ENCODE measurements around the gene HADH. TPM values are rescaled to one million over a fixed set of nuclear protein-coding genes. Genes with fewer than 3 reads are reported as not detected.
A peak's percentile ranks its signal among the peaks of the same experiment; 100 is the strongest.
"Not testable (repeated sequence)": the region's sequence is repeated elsewhere in the genome, so short reads cannot be mapped to it uniquely, and the experiment has no call there.

The HADH gene
- total and polyA plus RNA-seq, 4 experiments from 2014 or later = 20.0 to 41.8 (median 27.9) TPM

DNA sequence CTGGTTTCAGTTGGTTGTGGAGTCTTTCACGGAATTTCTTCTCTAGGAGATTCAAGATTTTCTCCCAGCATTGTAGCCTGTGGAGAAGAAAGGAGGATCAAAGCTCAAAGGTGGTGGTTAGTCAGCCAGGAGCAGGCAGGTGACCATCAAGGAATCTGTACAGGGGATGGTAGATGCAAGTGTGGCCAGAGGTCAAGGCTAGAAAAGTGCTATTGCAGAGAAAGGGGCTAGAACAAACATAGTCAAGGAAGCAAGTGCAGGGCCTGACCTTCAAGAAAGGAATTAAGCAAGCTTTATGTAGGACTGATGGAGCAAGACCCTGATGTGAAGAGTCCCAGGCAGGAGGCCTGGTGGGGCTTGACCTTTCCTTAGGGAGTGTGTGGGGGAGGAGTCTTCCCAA lies 16.1 kb downstream of the HADH start:
- H3K27ac ChIP-seq (ENCODE audit: low read depth, low read length) = no peak overlapping the region
- H3K9me3 Mint-ChIP-seq = no peaks in the 10 kb centered on the region
- peaks cover 11 to 27% (median 24%) of the 10 kb centered on the region in 4 donors for H3K4me1 Mint-ChIP-seq
- no peak overlapping the region for H3K4me3 ChIP-seq (ENCODE audit: low read length in 2 of 2)
- POLR2A ChIA-PET (ENCODE audit: partially characterized antibody) = no interaction called here
- H3K27me3 Mint-ChIP-seq = no peaks in the 10 kb centered on the region
- H3K27me3 ChIP-seq (ENCODE audit: insufficient read depth, low read length) = no peaks in the 10 kb centered on the region
- CTCF ChIA-PET (ENCODE audit: partially characterized antibody) = interaction anchor here (1.0 to 1.8 kb wide), 2 partner anchors 13 to 567 kb away, joined by 3 read pairs; no protein-coding TSS in a partner anchor
- no peaks in the 10 kb centered on the region for H3K36me3 ChIP-seq (ENCODE audit: insufficient read depth, low read length)
- H3K36me3 Mint-ChIP-seq = peaks cover 1 to 13% of the 10 kb centered on the region in 2 donors
- no peaks in the 10 kb centered on the region for H3K9me3 ChIP-seq (ENCODE audit: control insufficient read depth in 1 of 2, low read length in 2 of 2)
- no peak overlapping the region for H3K4me3 Mint-ChIP-seq
- intact Hi-C loops (cut with micrococcal nuclease) = no loop called here
- peaks cover 8% of the 10 kb centered on the region for H3K4me1 ChIP-seq (ENCODE audit: insufficient read depth, low read length)
- no peak for DNase-seq
- peak overlapping the region in 1 of 7 donors; percentile 7 for H3K27ac Mint-ChIP-seq

DNA sequence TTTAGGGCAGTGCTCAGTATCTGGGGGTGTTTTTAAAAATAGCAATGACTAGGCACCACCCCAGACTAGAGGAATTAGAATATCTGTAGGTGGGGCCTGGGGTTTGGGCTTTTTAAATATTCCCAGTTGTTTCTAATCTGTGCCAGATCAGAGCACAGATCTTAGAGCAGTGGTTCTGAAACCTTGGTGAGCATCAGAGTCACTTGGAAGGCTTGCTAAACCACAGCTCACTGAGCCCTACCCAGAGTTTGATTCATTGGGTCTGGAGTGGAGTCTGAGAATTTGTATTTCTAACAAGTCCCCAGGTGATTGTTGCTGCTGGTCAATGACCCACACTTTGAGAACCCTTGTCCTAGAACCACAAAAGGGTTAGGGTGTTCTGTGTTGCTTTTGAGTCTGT lies 16.7 kb downstream of the HADH start:
- peaks cover 13 to 27% (median 23%) of the 10 kb centered on the region in 4 donors for H3K4me1 Mint-ChIP-seq
- Histone ChIP-seq H3K27me3 (ENCODE audit: insufficient read depth, low read length) (no peaks in the 10 kb centered on the region), H3K27ac (ENCODE audit: low read depth, low read length) (no peak overlapping the region), H3K4me3 (ENCODE audit: low read length in 2 of 2) (no peak overlapping the region), H3K9me3 (ENCODE audit: control insufficient read depth in 1 of 2, low read length in 2 of 2) (no peaks in the 10 kb centered on the region), H3K4me1 (ENCODE audit: insufficient read depth, low read length) (peaks cover 8% of the 10 kb centered on the region), H3K36me3 (ENCODE audit: insufficient read depth, low read length) (no peaks in the 10 kb centered on the region)
- no peaks in the 10 kb centered on the region for H3K27me3 Mint-ChIP-seq
- H3K9me3 Mint-ChIP-seq = no peaks in the 10 kb centered on the region
- ChIA-PET POLR2A (ENCODE audit: partially characterized antibody) (no interaction called here), CTCF (ENCODE audit: partially characterized antibody) (interaction anchor here (1.0 to 1.8 kb wide), 2 partner anchors 13 to 566 kb away, joined by 3 read pairs; no protein-coding TSS in a partner anchor)
- no peak overlapping the region for H3K27ac Mint-ChIP-seq
- no peak for DNase-seq
- H3K4me3 Mint-ChIP-seq = no peak overlapping the region
- intact Hi-C loops (cut with micrococcal nuclease) = no loop called here
- H3K36me3 Mint-ChIP-seq = peaks cover 4 to 18% of the 10 kb centered on the region in 2 donors

- Histone ChIP-seq H3K27ac (ENCODE audit: low read depth, low read length) (no peak overlapping the region), H3K36me3 (ENCODE audit: insufficient read depth, low read length) (no peaks in the 10 kb centered on the region), H3K9me3 (ENCODE audit: control insufficient read depth in 1 of 2, low read length in 2 of 2) (no peaks in the 10 kb centered on the region), H3K4me1 (ENCODE audit: insufficient read depth, low read length) (peaks cover 8% of the 10 kb centered on the region), H3K27me3 (ENCODE audit: insufficient read depth, low read length) (no peaks in the 10 kb centered on the region), H3K4me3 (ENCODE audit: low read length in 2 of 2) (no peak overlapping the region)
- Mint-ChIP-seq H3K36me3 (peaks cover 12 to 22% of the 10 kb centered on the region in 2 donors), H3K27ac (no peak overlapping the region), H3K4me1 (peaks cover 13 to 27% (median 18%) of the 10 kb centered on the region in 4 donors), H3K4me3 (no peak overlapping the region), H3K9me3 (no peaks in the 10 kb centered on the region), H3K27me3 (no peaks in the 10 kb centered on the region)
- intact Hi-C loops (cut with micrococcal nuclease) = no loop called here
- ChIA-PET CTCF (ENCODE audit: partially characterized antibody) (no interaction called here), POLR2A (ENCODE audit: partially characterized antibody) (interaction anchor here (0.6 kb wide), 1 partner anchor 10 kb away, joined by 3 read pairs; no protein-coding TSS in a partner anchor)
- no peak for DNase-seq
Measured at GRCh38 chr4:108007984-108008383, 18.3 kb downstream of the HADH start.

GRCh38 chr4:108008721-108009120 lies 19.0 kb downstream of the HADH start:
- Histone ChIP-seq H3K36me3 (ENCODE audit: insufficient read depth, low read length) (no peaks in the 10 kb centered on the region), H3K27ac (ENCODE audit: low read depth, low read length) (no peak overlapping the region), H3K27me3 (ENCODE audit: insufficient read depth, low read length) (no peaks in the 10 kb centered on the region), H3K4me3 (ENCODE audit: low read length in 2 of 2) (no peak overlapping the region), H3K9me3 (ENCODE audit: control insufficient read depth in 1 of 2, low read length in 2 of 2) (no peaks in the 10 kb centered on the region), H3K4me1 (ENCODE audit: insufficient read depth, low read length) (peaks cover 8% of the 10 kb centered on the region)
- Mint-ChIP-seq H3K4me3 (no peak overlapping the region), H3K27ac (no peak overlapping the region), H3K4me1 (peaks cover 11 to 21% (median 16%) of the 10 kb centered on the region in 4 donors), H3K36me3 (peaks cover 15 to 23% of the 10 kb centered on the region in 2 donors), H3K27me3 (no peaks in the 10 kb centered on the region), H3K9me3 (no peaks in the 10 kb centered on the region)
- no peak for DNase-seq
- ChIA-PET POLR2A (ENCODE audit: partially characterized antibody) (no interaction called here), CTCF (ENCODE audit: partially characterized antibody) (interaction anchor here (1.3 kb wide), 1 partner anchor 10 kb away, joined by 5 read pairs; no protein-coding TSS in a partner anchor)
- intact Hi-C loops (cut with micrococcal nuclease) = no loop called here

DNA sequence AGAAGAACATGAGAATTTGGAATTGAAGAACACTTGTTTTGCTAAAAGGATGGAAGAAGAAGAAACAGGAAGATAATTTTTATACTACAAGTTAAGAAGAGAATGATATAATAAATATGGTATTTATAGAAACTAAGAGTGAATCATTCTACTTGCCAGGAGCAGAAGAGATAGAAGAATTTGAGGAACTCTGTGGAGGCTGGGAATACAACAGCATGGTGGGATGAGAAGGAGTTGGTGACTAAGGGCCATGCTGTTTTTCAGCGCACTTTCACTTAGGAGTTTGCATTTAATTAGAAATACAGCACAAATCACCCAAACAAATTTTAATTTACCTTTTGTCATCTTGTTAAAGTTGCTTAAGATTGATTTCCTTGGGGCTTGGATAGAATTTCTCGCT lies 20.5 kb downstream of the HADH start:
- POLR2A ChIA-PET (ENCODE audit: partially characterized antibody) = no interaction called here
- no peak overlapping the region for H3K27ac ChIP-seq (ENCODE audit: low read depth, low read length)
- H3K27me3 ChIP-seq (ENCODE audit: insufficient read depth, low read length) = no peaks in the 10 kb centered on the region
- H3K4me1 Mint-ChIP-seq = peaks cover 0 to 11% (median 5%) of the 10 kb centered on the region in 4 donors
- peak overlapping the region in 1 of 7 donors; percentile 49 for H3K27ac Mint-ChIP-seq
- no peak overlapping the region for H3K4me3 ChIP-seq (ENCODE audit: low read length in 2 of 2)
- H3K36me3 Mint-ChIP-seq = peaks cover 27 to 33% of the 10 kb centered on the region in 2 donors
- H3K36me3 ChIP-seq (ENCODE audit: insufficient read depth, low read length) = no peaks in the 10 kb centered on the region
- H3K9me3 ChIP-seq (ENCODE audit: control insufficient read depth in 1 of 2, low read length in 2 of 2) = no peaks in the 10 kb centered on the region
- CTCF ChIA-PET (ENCODE audit: partially characterized antibody) = no interaction called here
- intact Hi-C loops (cut with micrococcal nuclease) = no loop called here
- H3K4me1 ChIP-seq (ENCODE audit: insufficient read depth, low read length) = no peaks in the 10 kb centered on the region
- H3K9me3 Mint-ChIP-seq = no peaks in the 10 kb centered on the region
- no peak overlapping the region for H3K4me3 Mint-ChIP-seq
- DNase-seq = no peak
- no peaks in the 10 kb centered on the region for H3K27me3 Mint-ChIP-seq

GRCh38 chr4:108012382-108012781 lies 22.7 kb downstream of the HADH start:
- H3K4me3 ChIP-seq (ENCODE audit: low read length in 2 of 2); H3K27ac ChIP-seq (ENCODE audit: low read depth, low read length); H3K9me3 ChIP-seq (ENCODE audit: control insufficient read depth in 1 of 2, low read length in 2 of 2); H3K4me1 ChIP-seq (ENCODE audit: insufficient read depth, low read length); DNase-seq; intact Hi-C loops (cut with micrococcal nuclease); H3K4me3 Mint-ChIP-seq; H3K36me3 ChIP-seq (ENCODE audit: insufficient read depth, low read length); H3K27me3 Mint-ChIP-seq; H3K27me3 ChIP-seq (ENCODE audit: insufficient read depth, low read length); POLR2A ChIA-PET (ENCODE audit: partially characterized antibody); H3K9me3 Mint-ChIP-seq; H3K4me1 Mint-ChIP-seq; H3K27ac Mint-ChIP-seq: not testable (repeated sequence)
- peaks cover 41 to 47% of the 10 kb centered on the region in 2 donors for H3K36me3 Mint-ChIP-seq
- CTCF ChIA-PET (ENCODE audit: partially characterized antibody) = interaction anchor here (1.1 to 9.9 kb wide), 2 partner anchors 11 to 562 kb away, joined by 3 to 229 read pairs; no protein-coding TSS in a partner anchor

DNA sequence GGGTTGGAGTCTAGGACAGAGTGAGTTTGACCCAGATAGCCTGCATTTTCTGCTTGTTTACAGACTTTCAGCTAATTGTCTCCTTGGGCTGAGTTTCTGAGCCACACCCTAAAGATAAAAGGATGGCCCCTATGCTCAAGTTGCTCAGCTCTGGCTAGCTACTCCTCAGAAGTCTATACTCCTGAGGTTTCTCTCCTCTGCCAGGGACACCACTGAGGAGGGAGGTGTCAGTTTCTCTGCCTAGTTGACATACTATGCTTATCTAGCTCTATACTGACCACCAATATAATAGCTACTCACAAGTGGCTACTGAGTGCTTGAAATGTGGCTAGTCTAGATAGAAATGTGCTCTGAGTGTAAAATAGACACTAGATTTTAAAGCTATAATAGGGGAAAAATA lies 23.6 kb downstream of the HADH start:
- Mint-ChIP-seq H3K9me3 (no peaks in the 10 kb centered on the region), H3K27ac (no peak overlapping the region), H3K4me3 (no peak overlapping the region), H3K4me1 (peaks cover under 1 to 4% (median 1%) of the 10 kb centered on the region in 4 donors), H3K36me3 (peaks cover 41 to 47% of the 10 kb centered on the region in 2 donors), H3K27me3 (no peaks in the 10 kb centered on the region)
- Histone ChIP-seq H3K4me1 (ENCODE audit: insufficient read depth, low read length) (no peaks in the 10 kb centered on the region), H3K4me3 (ENCODE audit: low read length in 2 of 2) (no peak overlapping the region), H3K27me3 (ENCODE audit: insufficient read depth, low read length) (no peaks in the 10 kb centered on the region), H3K9me3 (ENCODE audit: control insufficient read depth in 1 of 2, low read length in 2 of 2) (no peaks in the 10 kb centered on the region), H3K36me3 (ENCODE audit: insufficient read depth, low read length) (no peaks in the 10 kb centered on the region), H3K27ac (ENCODE audit: low read depth, low read length) (no peak overlapping the region)
- intact Hi-C loops (cut with micrococcal nuclease) = no loop called here
- no peak for DNase-seq
- CTCF ChIA-PET (ENCODE audit: partially characterized antibody) = interaction anchor here (1.1 to 9.9 kb wide), 5 partner anchors 10 to 729 kb away, joined by 3 to 229 read pairs (median 6); no protein-coding TSS in a partner anchor
- POLR2A ChIA-PET (ENCODE audit: partially characterized antibody) = no interaction called here

Measured in CD4-positive, alpha-beta memory T cell (primary cell).